ENCODE results near the gene FLT4. TPM values are rescaled to one million over a fixed set of nuclear protein-coding genes. Genes with fewer than 3 reads are reported as not detected.

Gene FLT4
- total RNA-seq, 2 donors from 2014 or later: 6.3 to 7.5 TPM

GRCh38 chr5:180607861-180608571, 41.4 kb downstream of the FLT4 start:
- ATAC-seq: no peak
- 45 to 57% methylated on average over 18 of the region's 18 CpGs for WGBS, 2 donors
- peak in 1 of 4 donors; percentile 74 for DNase-seq

DNA sequence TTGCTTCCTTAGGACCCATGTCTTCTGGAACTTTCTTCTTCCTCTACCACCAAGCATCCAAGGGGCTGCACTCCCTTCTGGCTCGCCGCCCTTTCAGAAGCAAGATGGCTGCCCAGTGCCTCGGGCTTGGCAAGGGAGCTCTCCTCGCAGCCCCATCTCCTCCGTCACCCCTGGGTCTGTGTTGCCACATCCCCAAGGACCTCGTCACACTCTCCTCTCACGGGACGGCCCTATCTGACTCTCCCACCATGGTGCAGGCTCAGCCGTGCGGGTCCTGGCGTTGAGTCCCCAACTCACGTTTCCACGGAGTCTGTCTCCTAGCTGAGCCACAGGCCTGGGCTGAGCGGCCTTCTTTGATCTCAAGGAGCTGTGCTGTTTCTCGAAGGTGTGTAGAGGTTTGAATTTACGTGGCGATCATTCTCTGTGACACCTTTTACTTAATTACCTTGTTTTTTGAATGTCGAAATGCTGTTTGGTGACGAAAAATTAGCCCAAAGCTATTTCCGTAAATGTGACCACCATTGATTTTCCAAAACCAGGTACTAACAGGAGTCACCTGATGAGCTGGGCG, 43.1 kb downstream of the FLT4 start:
- 51 to 52% methylated on average over 21 of the region's 21 CpGs for WGBS, 2 donors
- TF ChIP-seq CTCF (IDR thresholded peaks at IDR 0.05) (no peak), POLR2A (IDR thresholded peaks at IDR 0.05) (no peak)

More at GRCh38 chr5:180607861-180608571, 41.4 kb downstream of the FLT4 start:
- TF ChIP-seq CTCF (IDR thresholded peaks at IDR 0.05) (no peak), POLR2A (IDR thresholded peaks at IDR 0.05) (no peak)
- H3K4me3 ChIP-seq: no peak overlapping the region
- no peaks in the 10 kb centered on the region for H3K4me1 ChIP-seq
- H3K36me3 ChIP-seq (replicated peaks in 1 of 2; ENCODE audit: insufficient read depth in 1 of 2, low read depth in 2 of 2): no peaks in the 10 kb centered on the region
- no peaks in the 10 kb centered on the region for H3K9me3 ChIP-seq
- no peaks in the 10 kb centered on the region for H3K27me3 ChIP-seq
- H3K27ac ChIP-seq: no peak overlapping the region
- intact Hi-C loops (cut with DNase I): loop anchor here (10.0 kb wide), 1 partner anchor 63 kb away; no protein-coding TSS in a partner anchor

GRCh38 chr5:180605554-180606214, 43.7 kb downstream of the FLT4 start:
- Histone ChIP-seq H3K27ac (no peak overlapping the region), H3K27me3 (no peaks in the 10 kb centered on the region), H3K9me3 (no peaks in the 10 kb centered on the region), H3K36me3 (replicated peaks in 1 of 2; ENCODE audit: insufficient read depth in 1 of 2, low read depth in 2 of 2) (no peaks in the 10 kb centered on the region), H3K4me3 (no peak overlapping the region), H3K4me1 (no peaks in the 10 kb centered on the region)
- DNase-seq (peak; percentile 70 to 81 (median 78)), ATAC-seq (peak; percentile 66)
- no peak for TF ChIP-seq POLR2A (IDR thresholded peaks at IDR 0.05)
- peak; percentile 78 to 88 (median 80) for TF ChIP-seq CTCF (IDR thresholded peaks at IDR 0.05)
- 31 to 46% methylated on average over 8 to 11 of the region's 11 CpGs for WGBS, 2 donors
- intact Hi-C loops (cut with DNase I): loop anchor here (10.0 kb wide), 1 partner anchor 61 kb away; no protein-coding TSS in a partner anchor

More for the DNA sequence above, 43.1 kb downstream of the FLT4 start:
- intact Hi-C loops (cut with DNase I): loop anchor here (10.0 kb wide), 1 partner anchor 61 kb away; no protein-coding TSS in a partner anchor
- Histone ChIP-seq H3K9me3 (no peaks in the 10 kb centered on the region), H3K27ac (no peak overlapping the region), H3K4me3 (no peak overlapping the region), H3K27me3 (no peaks in the 10 kb centered on the region), H3K36me3 (replicated peaks in 1 of 2; ENCODE audit: insufficient read depth in 1 of 2, low read depth in 2 of 2) (no peaks in the 10 kb centered on the region), H3K4me1 (no peaks in the 10 kb centered on the region)
- DNase-seq: no peak
- no peak for ATAC-seq

DNA sequence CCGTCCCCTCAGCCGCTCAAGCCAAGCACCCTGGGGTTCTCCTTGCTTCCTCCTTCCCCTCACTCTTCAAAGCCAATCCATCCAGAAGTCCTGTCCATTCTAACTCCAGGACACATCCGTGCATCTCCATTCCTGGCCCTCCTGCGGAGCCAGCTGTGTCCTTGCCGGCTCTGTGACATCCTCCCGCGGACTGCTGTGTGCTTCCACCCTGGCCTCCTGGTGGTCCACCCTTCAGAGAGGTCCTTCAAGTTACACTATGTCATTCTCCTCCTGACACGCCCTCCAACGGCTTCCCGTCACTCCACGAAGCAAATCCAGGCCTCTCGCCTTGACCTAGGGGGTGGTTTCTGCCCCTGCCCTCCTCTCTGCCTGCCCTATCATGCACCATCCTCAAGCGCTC, 45.1 kb downstream of the FLT4 start:
- peak in 1 of 4 donors; percentile 4 for DNase-seq
- Histone ChIP-seq H3K9me3 (no peaks in the 10 kb centered on the region), H3K4me1 (no peaks in the 10 kb centered on the region), H3K4me3 (no peak overlapping the region), H3K36me3 (replicated peaks in 1 of 2; ENCODE audit: insufficient read depth in 1 of 2, low read depth in 2 of 2) (no peaks in the 10 kb centered on the region), H3K27me3 (no peaks in the 10 kb centered on the region), H3K27ac (no peak overlapping the region)
- intact Hi-C loops (cut with DNase I): loop anchor here (10.0 kb wide), 1 partner anchor 59 kb away; no protein-coding TSS in a partner anchor
- WGBS, 2 donors: 78 to 80% methylated on average over 13 of the region's 13 CpGs
- TF ChIP-seq CTCF (IDR thresholded peaks at IDR 0.05) (no peak), POLR2A (IDR thresholded peaks at IDR 0.05) (no peak)
- ATAC-seq: no peak

Measured in body of pancreas (tissue), 4 donors.